Large intestine (tissue), 3 donors: Measurements from ENCODE around the gene FCHSD2. TPM values are rescaled to one million over a fixed set of nuclear protein-coding genes. Genes with fewer than 3 reads are reported as not detected.

Experiments
- DNase-seq, 2 donors: peaks; one replicate each; pipeline versions ENCODE4 v3.0.0 to v3.0.0-alpha.2; 2013
- H3K27ac ChIP-seq: one replicate; pipeline ENCODE4 v1.5.1; 2013; ENCODE audit warnings: low read length
- H3K27me3 ChIP-seq: 2 replicates; pipeline ENCODE4 v1.6.1; 2013; ENCODE audit warnings: low read length; ENCODE audit not compliant: control insufficient read depth, insufficient read depth
- H3K36me3 ChIP-seq: 2 replicates; pipeline ENCODE4 v1.6.1; 2013; ENCODE audit warnings: low read length; ENCODE audit not compliant: control insufficient read depth, insufficient read depth
- H3K4me1 ChIP-seq: one replicate; pipeline ENCODE4 v1.6.1; 2013; ENCODE audit warnings: low read length; ENCODE audit not compliant: control insufficient read depth, insufficient read depth
- H3K4me3 ChIP-seq: one replicate; pipeline ENCODE4 v1.5.1; 2013; ENCODE audit warnings: low read length
- H3K9me3 ChIP-seq: one replicate; pipeline ENCODE4 v1.6.1; 2013; ENCODE audit warnings: mild to moderate bottlenecking, low read depth, low read length, moderate library complexity; ENCODE audit not compliant: control insufficient read depth
- WGBS: methylation state at CpG from one replicate; pipeline ENCODE4 v1.1.5; 2013; ENCODE audit warnings: low lambda C conversion rate; ENCODE audit not compliant: insufficient coverage; 5-methylcytosine and 5-hydroxymethylcytosine counted together
- polyA plus RNA-seq: library from polyadenylated mRNA; unstranded; fragments of 120-200 nt; gene quantifications from one replicate; pipeline ENCODE4 v1.2.1, GENCODE V29; 2013

Gene FCHSD2
- polyA plus RNA-seq, 1 donor = 23.4 TPM

GRCh38 chr11:73117071-73117470 is 25.0 kb downstream of the FCHSD2 start:
- no peaks in the 10 kb centered on the region for H3K4me1 ChIP-seq
- H3K4me3 ChIP-seq = no peak overlapping the region
- H3K27ac ChIP-seq = no peak overlapping the region
- DNase-seq = no peak
- no peaks in the 10 kb centered on the region for H3K27me3 ChIP-seq
- peaks cover 4% of the 10 kb centered on the region for H3K9me3 ChIP-seq
- H3K36me3 ChIP-seq = peaks cover 13% of the 10 kb centered on the region
- WGBS = 63% methylated on average over 1 of the region's 2 CpGs

GRCh38 chr11:73116636-73117035 is 25.5 kb downstream of the FCHSD2 start:
- Histone ChIP-seq H3K27me3 (no peaks in the 10 kb centered on the region), H3K9me3 (peaks cover 4% of the 10 kb centered on the region), H3K4me1 (no peaks in the 10 kb centered on the region), H3K27ac (no peak overlapping the region), H3K4me3 (no peak overlapping the region), H3K36me3 (peaks cover 13% of the 10 kb centered on the region)
- DNase-seq = no peak
- WGBS = 100% methylated on average over 2 of the region's 8 CpGs

- Histone ChIP-seq H3K9me3 (peaks cover 12% of the 10 kb centered on the region), H3K27me3 (no peaks in the 10 kb centered on the region), H3K4me3 (no peak overlapping the region), H3K36me3 (peaks cover 13% of the 10 kb centered on the region), H3K4me1 (no peaks in the 10 kb centered on the region), H3K27ac (no peak overlapping the region)
- no CpG with 5 or more reads among the region's 6 CpGs for WGBS
- no peak for DNase-seq
Measured at GRCh38 chr11:73114835-73115220, 27.3 kb downstream of the FCHSD2 start.

GRCh38 chr11:73114110-73114834 is 27.8 kb downstream of the FCHSD2 start:
- Histone ChIP-seq H3K4me1 (no peaks in the 10 kb centered on the region), H3K27me3 (no peaks in the 10 kb centered on the region), H3K4me3 (no peak overlapping the region), H3K36me3 (peaks cover 13% of the 10 kb centered on the region), H3K27ac (no peak overlapping the region), H3K9me3 (peaks cover 12% of the 10 kb centered on the region)
- DNase-seq = no peak
- WGBS = no CpG with 5 or more reads among the region's 4 CpGs

GRCh38 chr11:73113426-73113825 is 28.7 kb downstream of the FCHSD2 start:
- no CpG with 5 or more reads among the region's 6 CpGs for WGBS
- H3K4me3 ChIP-seq = no peak overlapping the region
- H3K4me1 ChIP-seq = no peaks in the 10 kb centered on the region
- peaks cover 13% of the 10 kb centered on the region for H3K36me3 ChIP-seq
- no peak overlapping the region for H3K27ac ChIP-seq
- H3K9me3 ChIP-seq = peaks cover 12% of the 10 kb centered on the region
- H3K27me3 ChIP-seq = no peaks in the 10 kb centered on the region
- no peak for DNase-seq

- Histone ChIP-seq H3K4me1 (no peaks in the 10 kb centered on the region), H3K9me3 (peaks cover 9% of the 10 kb centered on the region), H3K36me3 (peaks cover under 1% of the 10 kb centered on the region), H3K4me3 (no peak overlapping the region), H3K27ac (no peak overlapping the region), H3K27me3 (no peaks in the 10 kb centered on the region)
- 92% methylated on average over 2 of the region's 3 CpGs for WGBS
- DNase-seq = no peak
Measured at GRCh38 chr11:73107597-73107996, 34.5 kb downstream of the FCHSD2 start.

GRCh38 chr11:73106347-73106746 is 35.8 kb downstream of the FCHSD2 start:
- H3K9me3 ChIP-seq = peaks cover 7% of the 10 kb centered on the region
- no peaks in the 10 kb centered on the region for H3K4me1 ChIP-seq
- H3K36me3 ChIP-seq = peaks cover 2% of the 10 kb centered on the region
- H3K27me3 ChIP-seq = no peaks in the 10 kb centered on the region
- no CpG with 5 or more reads among the region's 1 CpG for WGBS
- no peak for DNase-seq
- no peak overlapping the region for H3K4me3 ChIP-seq
- H3K27ac ChIP-seq = no peak overlapping the region

GRCh38 chr11:73100578-73100977 is 41.5 kb downstream of the FCHSD2 start:
- Histone ChIP-seq H3K27ac (no peak overlapping the region), H3K9me3 (no peaks in the 10 kb centered on the region), H3K27me3 (no peaks in the 10 kb centered on the region), H3K4me1 (no peaks in the 10 kb centered on the region), H3K36me3 (peaks cover 2% of the 10 kb centered on the region), H3K4me3 (no peak overlapping the region)
- DNase-seq = no peak
- WGBS = 92% methylated on average over 3 of the region's 8 CpGs

- H3K4me1 ChIP-seq = no peaks in the 10 kb centered on the region
- no peaks in the 10 kb centered on the region for H3K27me3 ChIP-seq
- no peaks in the 10 kb centered on the region for H3K9me3 ChIP-seq
- H3K27ac ChIP-seq = no peak overlapping the region
- H3K4me3 ChIP-seq = no peak overlapping the region
- DNase-seq = no peak
- peaks cover 2% of the 10 kb centered on the region for H3K36me3 ChIP-seq
- 100% methylated on average over 2 of the region's 25 CpGs for WGBS
Measured at GRCh38 chr11:73099512-73100266, 42.4 kb downstream of the FCHSD2 start.

GRCh38 chr11:73095613-73096012 is 46.5 kb downstream of the FCHSD2 start:
- 83% methylated on average over 1 of the region's 2 CpGs for whole genome bisulfite sequencing

More at GRCh38 chr11:73095613-73096012, 46.5 kb downstream of the FCHSD2 start:
- DNase-seq = no peak
- Histone ChIP-seq H3K27ac (no peak overlapping the region), H3K36me3 (no peaks in the 10 kb centered on the region), H3K27me3 (no peaks in the 10 kb centered on the region), H3K9me3 (no peaks in the 10 kb centered on the region), H3K4me3 (no peak overlapping the region), H3K4me1 (no peaks in the 10 kb centered on the region)
